Measurements from ENCODE around the gene MED13L. TPM values are rescaled to one million over a fixed set of nuclear protein-coding genes. Genes with fewer than 3 reads are reported as not detected.

The MED13L gene
- total RNA-seq, 4 donors from 2014 or later, result 126 to 194 (median 154) TPM

- H3K36me3 ChIP-seq, result no peaks in the 10 kb centered on the region
- in situ Hi-C loops (cut with MboI; ENCODE audit: low pct_ligation_motif_present in 1 of 4, low pct_unique_long_range_greater_than_20kb in 1 of 4, low sequenced_read_pairs in 3 of 4) (no loop called here), intact Hi-C loops (cut with DNase I; ENCODE audit: low total_unique reads) (no loop called here)
- H3K4me1 ChIP-seq, result peaks cover 0 to 14% (median 5%) of the 10 kb centered on the region in 4 donors
- no peak overlapping the region for H3K4me3 ChIP-seq
- no peak for TF ChIP-seq POLR2A (IDR thresholded peaks at IDR 0.05)
- TF ChIP-seq POLR2AphosphoS5 (IDR thresholded peaks at IDR 0.05), result no peak
- no peak for TF ChIP-seq CTCF (IDR thresholded peaks at IDR 0.05)
- TF ChIP-seq EP300 (IDR thresholded peaks at IDR 0.05; ENCODE audit: low read depth), result no peak
- no peak for DNase-seq
- H3K9me3 ChIP-seq, result no peaks in the 10 kb centered on the region
- 67 to 82% methylated on average over 1 to 7 of the region's 7 CpGs for WGBS, 2 donors (ENCODE audit: low coverage in 1 of 2)
- no peaks in the 10 kb centered on the region for H3K27me3 ChIP-seq
- no peak overlapping the region for H3K27ac ChIP-seq
Observed at GRCh38 chr12:116314477-116314876, 37.0 kb upstream of the MED13L start.

GRCh38 chr12:116313194-116313927 is 35.9 kb upstream of the MED13L start:
- H3K4me1 ChIP-seq, result peaks cover 0 to 3% (median 0%) of the 10 kb centered on the region in 4 donors
- in situ Hi-C loops (cut with MboI; ENCODE audit: low pct_ligation_motif_present in 1 of 4, low pct_unique_long_range_greater_than_20kb in 1 of 4, low sequenced_read_pairs in 3 of 4), result no loop called here
- H3K36me3 ChIP-seq, result no peaks in the 10 kb centered on the region
- H3K27me3 ChIP-seq, result no peaks in the 10 kb centered on the region
- WGBS, 2 donors (ENCODE audit: low coverage in 1 of 2), result 90 to 92% methylated on average over 15 to 19 of the region's 19 CpGs
- no peaks in the 10 kb centered on the region for H3K9me3 ChIP-seq
- no peak for DNase-seq
- TF ChIP-seq POLR2AphosphoS5 (IDR thresholded peaks at IDR 0.05), result no peak
- no peak for TF ChIP-seq CTCF (IDR thresholded peaks at IDR 0.05)
- TF ChIP-seq POLR2A (IDR thresholded peaks at IDR 0.05), result no peak
- no peak for TF ChIP-seq EP300 (IDR thresholded peaks at IDR 0.05; ENCODE audit: low read depth)
- no peak overlapping the region for H3K27ac ChIP-seq
- no peak overlapping the region for H3K4me3 ChIP-seq
- intact Hi-C loops (cut with DNase I; ENCODE audit: low total_unique reads), result no loop called here

GRCh38 chr12:116310082-116310481 is 32.6 kb upstream of the MED13L start:
- DNase-seq, result no peak
- intact Hi-C loops (cut with DNase I; ENCODE audit: low total_unique reads), result no loop called here
- no peaks in the 10 kb centered on the region for H3K4me1 ChIP-seq
- in situ Hi-C loops (cut with MboI; ENCODE audit: low pct_ligation_motif_present in 1 of 4, low pct_unique_long_range_greater_than_20kb in 1 of 4, low sequenced_read_pairs in 3 of 4), result no loop called here
- H3K36me3 ChIP-seq, result no peaks in the 10 kb centered on the region
- no peak for TF ChIP-seq POLR2A (IDR thresholded peaks at IDR 0.05)
- TF ChIP-seq POLR2AphosphoS5 (IDR thresholded peaks at IDR 0.05), result no peak
- TF ChIP-seq CTCF (IDR thresholded peaks at IDR 0.05), result no peak
- TF ChIP-seq EP300 (IDR thresholded peaks at IDR 0.05; ENCODE audit: low read depth), result no peak
- no peak overlapping the region for H3K27ac ChIP-seq
- H3K4me3 ChIP-seq, result no peak overlapping the region
- no peaks in the 10 kb centered on the region for H3K9me3 ChIP-seq
- no peaks in the 10 kb centered on the region for H3K27me3 ChIP-seq
- WGBS, 2 donors (ENCODE audit: low coverage in 1 of 2), result 71 to 76% methylated on average over 3 of the region's 3 CpGs

GRCh38 chr12:116309343-116309742 is 31.9 kb upstream of the MED13L start:
- Histone ChIP-seq H3K27me3 (no peaks in the 10 kb centered on the region), H3K4me1 (no peaks in the 10 kb centered on the region), H3K9me3 (no peaks in the 10 kb centered on the region), H3K36me3 (no peaks in the 10 kb centered on the region), H3K27ac (no peak overlapping the region), H3K4me3 (no peak overlapping the region)
- DNase-seq, result no peak
- intact Hi-C loops (cut with DNase I; ENCODE audit: low total_unique reads), result loop anchor here (5.0 kb wide), 1 partner anchor 388 kb away; no protein-coding TSS in a partner anchor
- TF ChIP-seq POLR2AphosphoS5 (IDR thresholded peaks at IDR 0.05) (no peak), POLR2A (IDR thresholded peaks at IDR 0.05) (no peak), EP300 (IDR thresholded peaks at IDR 0.05; ENCODE audit: low read depth) (no peak), CTCF (IDR thresholded peaks at IDR 0.05) (no peak)
- in situ Hi-C loops (cut with MboI; ENCODE audit: low pct_ligation_motif_present in 1 of 4, low pct_unique_long_range_greater_than_20kb in 1 of 4, low sequenced_read_pairs in 3 of 4), result no loop called here
- 91 to 95% methylated on average over 1 of the region's 1 CpG for WGBS, 2 donors (ENCODE audit: low coverage in 1 of 2)

Measured in transverse colon (tissue), 4 donors.